ENCODE data around the gene AQP6.

The AQP6 gene

GRCh38 chr12:49969027-49969426 is 3.7 kb upstream of the AQP6 start:
- ChIA-PET POLR2A (interaction anchor here (0.5 kb wide), 1 partner anchor 11 kb away, joined by 4 read pairs; no protein-coding TSS in a partner anchor), CTCF (interaction anchor here (1.3 to 11.6 kb wide), 13 partner anchors 10 to 102 kb away, joined by 3 to 243 read pairs (median 47); no protein-coding TSS in a partner anchor)
- no peak for DNase-seq (ENCODE audit: extremely low spot score)
- no peak for TF ChIP-seq CTCF (IDR thresholded peaks at IDR 0.05; ENCODE audit: control extremely low read depth, extremely low read depth, low read depth, missing control alignments)

- POLR2A ChIA-PET = no interaction called here
- CTCF ChIA-PET = interaction anchor here (1.5 to 11.6 kb wide), 11 partner anchors 11 to 102 kb away, joined by 3 to 243 read pairs (median 56); no protein-coding TSS in a partner anchor
- no peak for TF ChIP-seq CTCF (IDR thresholded peaks at IDR 0.05; ENCODE audit: control extremely low read depth, extremely low read depth, low read depth, missing control alignments)
- no peak for DNase-seq (ENCODE audit: extremely low spot score)
These were observed 2.9 kb upstream of the AQP6 start for GRCh38 chr12:49969651-49970429.

GRCh38 chr12:49970658-49971057 is 2.1 kb upstream of the AQP6 start:
- ChIA-PET POLR2A (no interaction called here), CTCF (interaction anchor here (1.5 to 11.6 kb wide), 5 partner anchors 11 to 99 kb away, joined by 3 to 161 read pairs (median 10); no protein-coding TSS in a partner anchor)
- no peak for TF ChIP-seq CTCF (IDR thresholded peaks at IDR 0.05; ENCODE audit: control extremely low read depth, extremely low read depth, low read depth, missing control alignments)
- no peak for DNase-seq (ENCODE audit: extremely low spot score)

GRCh38 chr12:49971141-49971540 is 1.6 kb upstream of the AQP6 start:
- DNase-seq (ENCODE audit: extremely low spot score) = no peak
- no peak for TF ChIP-seq CTCF (IDR thresholded peaks at IDR 0.05; ENCODE audit: control extremely low read depth, extremely low read depth, low read depth, missing control alignments)
- CTCF ChIA-PET = interaction anchor here (1.5 to 11.6 kb wide), 4 partner anchors 34 to 99 kb away, joined by 3 to 161 read pairs (median 68); no protein-coding TSS in a partner anchor
- POLR2A ChIA-PET = no interaction called here

GRCh38 chr12:49972129-49972528 is 618 bp upstream of the AQP6 start:
- TF ChIP-seq CTCF (IDR thresholded peaks at IDR 0.05; ENCODE audit: control extremely low read depth, extremely low read depth, low read depth, missing control alignments) = no peak
- no peak for DNase-seq (ENCODE audit: extremely low spot score)
- ChIA-PET CTCF (interaction anchor here (1.0 to 11.6 kb wide), 5 partner anchors 44 to 98 kb away, joined by 3 to 125 read pairs (median 4); no protein-coding TSS in a partner anchor), POLR2A (no interaction called here)

- no peak for TF ChIP-seq CTCF (IDR thresholded peaks at IDR 0.05; ENCODE audit: control extremely low read depth, extremely low read depth, low read depth, missing control alignments)
- CTCF ChIA-PET = interaction anchor here (2.5 to 11.6 kb wide), 3 partner anchors 65 to 97 kb away, joined by 9 to 125 read pairs (median 10); no protein-coding TSS in a partner anchor
- DNase-seq (ENCODE audit: extremely low spot score) = no peak
- POLR2A ChIA-PET = interaction anchor here (0.5 kb wide), 1 partner anchor 713 kb away, joined by 3 read pairs; no protein-coding TSS in a partner anchor
These were observed 649 bp downstream of the AQP6 start for GRCh38 chr12:49973361-49973830.
